CD14-positive monocyte (primary cell): Measurements from ENCODE around the gene KBTBD12. TPM values are rescaled to one million over a fixed set of nuclear protein-coding genes. Genes with fewer than 3 reads are reported as not detected.

Experiments
- DNase-seq, 3 donors: peaks; one replicate each; pipeline ENCODE4 v3.0.0-alpha.2; 2011 to 2022
- H2AFZ ChIP-seq: 2 replicates; pipeline ENCODE4 v1.6.0; 2012; ENCODE audit warnings: mild to moderate bottlenecking, low read depth, low read length, inconsistent platforms; ENCODE audit not compliant: insufficient read depth, poor library complexity, severe bottlenecking
- H3K27ac ChIP-seq, 2 donors: 1 replicate in 1 of 2; 2 replicates in 1 of 2; pipeline ENCODE4 v1.5.1; 2012 to 2013; ENCODE audit warnings: low read length in 2 of 2, control low read depth in 1 of 2, inconsistent platforms in 1 of 2, low read depth in 1 of 2, mild to moderate bottlenecking in 1 of 2
- H3K27me3 ChIP-seq, 2 donors: one replicate each; pipeline versions ENCODE4 v1.6.0 to v1.6.1; 2011 to 2013; ENCODE audit warnings: low read length in 2 of 2; ENCODE audit not compliant: control insufficient read depth in 2 of 2, insufficient read depth in 2 of 2
- H3K36me3 ChIP-seq, 2 donors: replicated peaks in 1 of 2; 1 replicate in 1 of 2; 2 replicates in 1 of 2; pipeline versions ENCODE4 v1.5.1 to v1.6.1; 2012 to 2013; ENCODE audit warnings: low read length in 2 of 2, control low read depth in 1 of 2, inconsistent platforms in 1 of 2, mild to moderate bottlenecking in 1 of 2; ENCODE audit not compliant: insufficient read depth in 2 of 2, control insufficient read depth in 1 of 2
- H3K4me1 ChIP-seq, 2 donors: 1 replicate in 1 of 2; 2 replicates in 1 of 2; pipeline versions ENCODE4 v1.5.1 to v1.6.1; 2012 to 2013; ENCODE audit warnings: low read length in 2 of 2, control low read depth in 1 of 2, inconsistent platforms in 1 of 2, mild to moderate bottlenecking in 1 of 2, moderate library complexity in 1 of 2; ENCODE audit not compliant: insufficient read depth in 2 of 2, control insufficient read depth in 1 of 2
- H3K4me2 ChIP-seq: replicated peaks from 2 replicates; pipeline ENCODE3; 2012; ENCODE audit warnings: low read length, moderate library complexity, mild to moderate bottlenecking; ENCODE audit not compliant: poor library complexity, severe bottlenecking; ENCODE audit errors: extremely low read depth
- H3K4me3 ChIP-seq, 3 experiments: fragments of 200-600 bp in 1 of 3; sonication (generic) in 1 of 3; replicated peaks in 1 of 3; 1 replicate in 2 of 3; 2 replicates in 1 of 3; pipeline ENCODE4 v1.5.1; 2011 to 2013; ENCODE audit warnings: low read length in 3 of 3, mild to moderate bottlenecking in 3 of 3, control low read depth in 2 of 3, low read depth in 2 of 3, inconsistent platforms in 1 of 3, moderate library complexity in 1 of 3
- H3K79me2 ChIP-seq: 2 replicates; pipeline ENCODE4 v1.6.0; 2012; ENCODE audit warnings: mild to moderate bottlenecking, control low read depth, inconsistent platforms, low read length, moderate library complexity; ENCODE audit not compliant: insufficient read depth
- H3K9ac ChIP-seq: 2 replicates; pipeline ENCODE4 v1.6.0; 2017; ENCODE audit warnings: low read length, mild to moderate bottlenecking; ENCODE audit not compliant: insufficient read depth, poor library complexity, severe bottlenecking
- H3K9me3 ChIP-seq, 2 donors: replicated peaks in 1 of 2; 1 replicate in 1 of 2; 2 replicates in 1 of 2; pipeline versions ENCODE4 v1.5.1 to v1.6.1; 2012 to 2013; ENCODE audit warnings: low read length in 2 of 2, control low read depth in 1 of 2; ENCODE audit not compliant: control insufficient read depth in 1 of 2, insufficient read depth in 1 of 2
- H4K20me1 ChIP-seq: 2 replicates; pipeline ENCODE4 v1.6.0; 2012; ENCODE audit warnings: mild to moderate bottlenecking, low read length, control low read depth, moderate library complexity; ENCODE audit not compliant: insufficient read depth
- H3K27ac Mint-ChIP-seq, 7 donors: one replicate each; pipeline ENCODE4 v1.8.0; 2020; ENCODE audit warnings: mild to moderate bottlenecking in 7 of 7, mixed read lengths in 7 of 7, moderate library complexity in 6 of 7, inconsistent platforms in 2 of 7
- H3K27me3 Mint-ChIP-seq, 3 donors: one replicate each; pipeline ENCODE4 v1.8.0; 2021 to 2022; ENCODE audit warnings: low read depth in 3 of 3, mild to moderate bottlenecking in 3 of 3, mixed read lengths in 3 of 3, moderate library complexity in 3 of 3, inconsistent platforms in 1 of 3
- H3K36me3 Mint-ChIP-seq, 2 donors: one replicate each; pipeline ENCODE4 v1.8.0; 2020; ENCODE audit warnings: mixed read lengths in 2 of 2, inconsistent platforms in 1 of 2, mild to moderate bottlenecking in 1 of 2
- H3K4me1 Mint-ChIP-seq: one replicate; pipeline ENCODE4 v1.8.0; 2020; ENCODE audit warnings: mild to moderate bottlenecking, mixed read lengths
- H3K4me3 Mint-ChIP-seq, 2 donors: one replicate each; pipeline ENCODE4 v1.8.0; 2020; ENCODE audit warnings: mild to moderate bottlenecking in 2 of 2, mixed read lengths in 2 of 2, moderate library complexity in 1 of 2
- H3K9me3 Mint-ChIP-seq, 7 donors: one replicate each; pipeline ENCODE4 v1.8.0; 2020 to 2022; ENCODE audit warnings: mixed read lengths in 7 of 7, mild to moderate bottlenecking in 6 of 7, moderate library complexity in 6 of 7, inconsistent platforms in 2 of 7
- CTCF ChIP-seq: fragments of 200-600 bp; IDR thresholded peaks from one replicate; pipeline ENCODE4 v1.8.0; 2022; ENCODE audit warnings: antibody characterized with exemption, mild to moderate bottlenecking
- intact Hi-C, 2 donors: fragments of 100-400 bp; cut with micrococcal nuclease; formaldehyde crosslinking; loops; one replicate each; pipeline versions ENCODE4 v1.15.0 to v1.15.1; 2023
- polyA plus RNA-seq, 3 donors: library from polyadenylated mRNA; depleted of rRNA in 1 of 3; unstranded in 2 of 3; stranded (reverse) in 1 of 3; fragments of 300-500 nt in 2 of 3; fragments of >200 nt in 1 of 3; fragmentation: Illumina TruSeq in 2 of 3; gene quantifications; 1 replicate in 2 of 3; 2 replicates in 1 of 3; pipeline ENCODE4 v1.2.3, GENCODE V29; 2012 to 2021

KBTBD12 gene
- polyA plus RNA-seq, 3 donors = not detected

DNA sequence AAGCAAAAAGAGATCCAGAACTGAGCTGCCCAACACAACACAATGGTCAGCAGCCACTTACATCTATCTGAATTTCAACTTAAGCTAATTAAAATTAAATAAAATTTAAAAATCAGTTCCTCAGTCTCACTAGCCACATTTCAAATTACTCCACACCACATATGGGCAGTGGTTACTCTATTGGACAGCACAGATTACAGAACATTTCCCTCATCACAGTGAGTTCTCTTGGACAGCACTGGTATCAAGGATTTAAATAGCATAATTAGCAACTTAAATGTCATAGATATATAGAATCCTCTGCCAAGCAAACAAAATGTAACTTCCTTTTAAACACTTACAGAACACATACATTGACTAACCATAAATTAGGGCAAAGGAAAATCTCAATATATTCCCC is 64.4 kb downstream of the KBTBD12 start:
- Histone ChIP-seq H4K20me1 (no peaks in the 10 kb centered on the region), H3K27me3 (no peaks in the 10 kb centered on the region), H3K79me2 (no peaks in the 10 kb centered on the region), H3K27ac (no peak overlapping the region), H3K36me3 (no peaks in the 10 kb centered on the region), H3K9me3 (no peaks in the 10 kb centered on the region), H3K4me1 (no peaks in the 10 kb centered on the region), H3K4me3 (no peak overlapping the region), H2AFZ (no peak overlapping the region), H3K9ac (no peak overlapping the region), H3K4me2 (no peak overlapping the region)
- no peak for TF ChIP-seq CTCF
- Mint-ChIP-seq H3K9me3 (peaks cover 0 to 6% (median 3%) of the 10 kb centered on the region in 7 donors), H3K36me3 (no peaks in the 10 kb centered on the region), H3K4me1 (no peaks in the 10 kb centered on the region), H3K27ac (no peak overlapping the region), H3K4me3 (no peak overlapping the region), H3K27me3 (peaks cover 2 to 6% (median 2%) of the 10 kb centered on the region in 3 donors)
- DNase-seq = no peak
- intact Hi-C loops = no loop called here

DNA sequence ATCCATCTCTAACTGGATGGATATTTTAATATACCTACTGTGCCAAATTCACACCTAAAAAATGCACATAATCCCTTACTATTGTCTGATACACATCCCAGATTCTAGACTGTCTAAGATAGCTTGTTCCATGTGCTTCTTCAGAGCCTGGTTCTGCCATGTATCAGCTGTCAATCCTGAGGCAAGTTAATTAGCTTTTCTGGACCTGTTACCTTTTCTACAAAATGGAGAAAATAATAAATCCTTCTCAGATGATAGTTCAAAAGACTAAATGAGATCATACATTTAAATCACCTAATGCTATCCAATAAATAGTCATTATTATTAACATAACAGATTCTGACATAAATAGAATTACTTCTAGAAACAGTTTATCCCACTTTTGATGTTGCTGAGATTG is 66.1 kb downstream of the KBTBD12 start:
- H3K9me3 ChIP-seq = no peaks in the 10 kb centered on the region
- peaks cover 0 to 5% (median 4%) of the 10 kb centered on the region in 3 donors for H3K27me3 Mint-ChIP-seq

More for the DNA sequence above, 66.1 kb downstream of the KBTBD12 start:
- H3K4me3 ChIP-seq = no peak overlapping the region
- no peaks in the 10 kb centered on the region for H4K20me1 ChIP-seq
- H3K4me2 ChIP-seq = no peak overlapping the region
- intact Hi-C loops = no loop called here
- no peak overlapping the region for H3K9ac ChIP-seq
- no peak overlapping the region for H3K27ac Mint-ChIP-seq
- no peaks in the 10 kb centered on the region for H3K36me3 ChIP-seq
- H3K27me3 ChIP-seq = no peaks in the 10 kb centered on the region
- no peaks in the 10 kb centered on the region for H3K4me1 Mint-ChIP-seq
- no peak for DNase-seq
- H3K79me2 ChIP-seq = no peaks in the 10 kb centered on the region
- no peak overlapping the region for H3K4me3 Mint-ChIP-seq
- no peak overlapping the region for H2AFZ ChIP-seq
- TF ChIP-seq CTCF = no peak
- H3K9me3 Mint-ChIP-seq = peaks cover 0 to 6% (median 3%) of the 10 kb centered on the region in 7 donors
- H3K36me3 Mint-ChIP-seq = no peaks in the 10 kb centered on the region
- H3K27ac ChIP-seq = no peak overlapping the region
- no peaks in the 10 kb centered on the region for H3K4me1 ChIP-seq
